GM18909 (cell line): ENCODE data around the gene RNF125.

ENCODE experiments used
- ATAC-seq: cut with Tn5 transposase; IDR thresholded peaks from one replicate; pipeline ENCODE4 v1.9.1; 2021; ENCODE audit warnings: mild to moderate bottlenecking; ENCODE audit not compliant: unreplicated experiment, poor library complexity

Gene RNF125

GRCh38 chr18:32021756-32022564, 3.3 kb downstream of the RNF125 start:
- ATAC-seq, result no peak

DNA sequence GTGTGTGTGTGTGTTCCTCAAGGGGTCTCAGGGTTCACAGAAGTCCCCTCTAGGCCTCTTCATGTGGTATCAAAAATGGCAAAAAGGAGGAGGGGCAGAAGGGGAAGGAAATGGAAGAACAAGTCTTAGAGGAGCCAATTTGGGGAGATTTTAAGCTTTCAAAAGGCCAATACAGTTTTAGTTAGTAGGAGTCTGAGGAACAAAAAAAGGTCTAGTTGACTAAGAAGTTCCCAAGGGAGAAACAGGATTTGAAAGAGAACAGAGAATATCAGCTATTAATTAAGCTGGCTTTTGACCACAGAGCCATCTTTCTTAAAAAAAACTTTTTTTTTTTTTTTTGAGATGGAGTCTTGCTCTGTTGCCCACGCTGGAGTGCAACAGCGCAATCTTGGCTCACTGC, 7.1 kb downstream of the RNF125 start:
- ATAC-seq, result no peak

GRCh38 chr18:32026491-32027086, 8.0 kb downstream of the RNF125 start:
- ATAC-seq, result no peak

DNA sequence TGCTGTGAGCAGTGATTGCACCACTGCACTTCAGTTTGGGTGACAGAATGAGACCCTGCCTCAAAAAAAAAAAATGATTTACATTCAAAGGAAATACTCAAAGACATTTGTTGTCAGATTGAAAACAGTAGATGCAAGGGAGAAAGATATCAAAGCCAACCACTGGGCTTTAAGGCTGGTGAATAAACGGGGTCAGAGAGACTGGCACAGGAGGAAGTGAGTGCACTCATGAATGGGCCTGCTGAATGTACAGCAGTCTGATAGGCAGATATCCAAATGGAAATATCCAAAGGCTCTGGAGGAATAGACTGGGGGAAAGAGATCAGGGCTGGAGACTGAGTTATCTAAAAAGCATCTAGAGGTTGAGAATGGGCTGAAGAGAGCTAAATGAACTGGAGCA, 10.9 kb downstream of the RNF125 start:
- no peak for ATAC-seq

DNA sequence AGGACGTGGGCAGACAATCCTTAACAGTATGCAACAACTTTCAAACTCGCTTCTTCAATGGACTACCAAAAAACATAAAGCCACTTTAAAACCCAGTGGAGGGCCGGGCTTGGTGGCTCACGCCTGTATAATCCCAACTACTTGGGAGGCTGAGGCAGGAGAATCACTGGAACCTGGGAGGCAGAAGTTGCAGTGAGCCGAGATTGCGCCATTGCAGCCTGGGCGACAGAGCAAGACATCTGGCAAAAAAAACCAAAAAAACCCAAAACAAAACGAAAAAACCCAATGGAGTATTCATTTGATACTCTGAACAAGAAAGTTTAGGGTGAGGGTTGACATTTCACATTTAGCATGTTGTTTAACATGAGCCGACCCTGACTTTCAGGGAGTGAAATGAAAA, 14.0 kb downstream of the RNF125 start:
- no peak for ATAC-seq

DNA sequence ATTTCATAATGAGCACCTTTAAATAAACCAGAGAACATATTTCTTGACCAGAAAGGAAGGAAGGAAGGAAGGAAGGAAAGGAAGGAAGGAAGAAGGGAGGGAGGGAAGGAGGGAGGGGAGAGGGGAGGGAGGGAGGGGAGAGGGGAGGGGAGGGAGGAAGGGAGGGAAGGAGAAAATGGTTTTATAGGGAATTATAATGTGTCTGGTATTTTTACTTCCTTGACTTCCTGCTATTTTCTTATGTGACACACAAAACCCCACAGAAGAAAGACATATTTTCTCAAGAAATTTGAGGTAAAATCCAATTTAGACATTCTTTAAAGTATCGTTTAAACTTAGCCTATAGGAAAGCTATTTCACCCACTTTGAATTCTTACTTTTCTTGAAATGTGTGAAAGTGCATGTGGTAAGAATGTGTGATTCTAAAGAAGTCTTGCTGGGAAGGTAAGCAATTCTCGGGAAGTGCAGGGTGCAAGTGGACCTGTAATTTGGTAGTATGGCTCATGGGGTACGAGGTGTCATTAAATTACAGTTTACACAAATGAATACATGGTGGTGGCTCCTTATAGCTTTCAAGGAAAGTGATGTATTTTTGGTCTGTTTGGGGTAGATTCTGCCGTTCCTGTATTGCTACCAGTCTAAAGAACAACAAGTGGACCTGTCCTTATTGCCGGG, 18.0 kb downstream of the RNF125 start:
- no peak for ATAC-seq

DNA sequence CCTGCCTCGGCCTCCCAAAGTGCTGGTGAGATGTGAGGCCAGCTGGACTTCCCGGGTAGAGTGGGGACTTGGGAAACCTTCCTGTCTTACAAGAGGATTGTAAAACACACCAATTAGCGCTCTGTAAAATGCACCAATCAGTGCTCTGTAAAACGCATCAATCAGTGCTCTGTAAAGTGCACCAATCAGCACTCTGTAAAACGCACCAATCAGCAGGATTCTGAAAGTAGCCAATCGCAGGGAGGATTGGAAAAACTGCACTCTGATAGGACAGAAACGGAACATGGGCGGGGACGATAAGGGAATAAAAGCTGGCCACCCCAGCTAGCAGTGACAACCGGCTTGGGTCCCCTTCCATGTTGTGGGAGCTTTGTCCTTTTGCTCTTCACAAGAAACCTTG, 19.0 kb downstream of the RNF125 start:
- ATAC-seq, result no peak

DNA sequence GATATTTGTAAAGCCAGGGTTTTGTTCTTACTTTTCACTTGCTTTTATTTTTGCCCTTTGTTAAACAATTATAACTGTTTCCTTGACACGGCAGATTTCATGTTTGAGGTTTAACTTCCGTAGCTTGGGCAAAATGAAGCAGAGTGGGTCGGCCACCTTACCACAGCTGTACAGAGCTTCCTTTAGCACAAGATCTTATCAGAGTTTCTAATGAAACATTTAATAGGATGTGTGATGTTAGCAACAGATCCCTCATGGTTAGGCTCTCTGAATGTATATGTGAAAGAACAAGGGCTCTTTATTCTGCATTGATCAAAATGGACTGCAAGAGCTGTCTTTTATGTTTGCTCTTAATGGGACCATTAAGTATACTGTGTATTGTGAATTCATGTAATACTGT, 22.3 kb downstream of the RNF125 start:
- peak; percentile 89 for ATAC-seq

DNA sequence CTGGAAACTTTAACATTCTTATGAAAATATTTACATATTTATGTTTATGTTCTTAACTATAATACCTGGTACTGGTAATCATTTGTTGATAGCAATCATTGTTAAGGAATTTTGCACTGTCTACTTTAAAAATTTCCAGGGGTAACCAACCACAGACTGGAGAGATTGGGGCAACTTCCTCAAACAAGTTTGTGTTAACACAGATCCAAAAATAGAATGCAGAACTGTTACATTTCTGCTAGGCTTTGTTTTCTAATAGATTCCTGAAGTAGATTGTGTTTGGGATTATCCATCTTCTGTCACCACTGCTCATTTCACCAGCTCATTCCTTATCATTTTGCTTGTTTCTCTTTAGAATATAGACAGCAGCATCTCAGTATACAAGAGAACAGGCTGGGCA, 23.7 kb downstream of the RNF125 start:
- ATAC-seq, result no peak

GRCh38 chr18:32048507-32049091, 30.0 kb downstream of the RNF125 start:
- ATAC-seq, result peak; percentile 76

GRCh38 chr18:32049393-32050171, 31.0 kb downstream of the RNF125 start:
- peak; percentile 34 for ATAC-seq

DNA sequence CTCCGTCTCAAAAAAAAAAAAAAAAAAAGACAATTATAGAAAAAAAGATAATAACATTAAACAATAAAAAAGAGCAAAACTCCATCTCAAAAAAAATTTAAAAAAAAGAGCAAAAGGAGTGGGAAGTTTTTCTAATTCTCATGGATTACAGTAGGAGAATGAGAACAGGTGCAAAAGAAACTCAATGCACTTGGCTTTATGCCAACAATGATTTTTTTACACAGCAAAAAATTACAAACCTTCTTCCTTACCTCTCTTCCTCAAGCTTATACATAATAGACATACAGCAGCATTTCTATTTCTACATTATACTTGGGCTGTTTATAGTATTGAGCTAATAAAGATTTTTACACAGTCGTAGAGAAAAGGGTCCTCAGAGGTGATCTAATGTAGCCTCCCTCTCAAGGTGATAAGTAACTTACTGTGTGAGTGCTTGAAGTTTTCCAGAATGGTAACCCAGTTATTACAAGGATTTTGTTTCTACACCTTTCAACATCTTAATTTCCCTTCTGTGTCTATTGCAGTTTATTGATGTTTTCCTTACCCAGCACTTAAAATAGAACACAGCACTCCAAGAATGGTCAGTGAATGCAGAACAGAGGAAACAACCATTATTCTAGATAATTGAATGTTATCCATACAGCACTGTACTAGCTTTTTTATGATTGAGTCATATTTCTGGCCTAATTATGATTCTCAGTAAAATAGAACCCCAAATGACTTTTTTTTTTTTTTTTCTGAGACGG, 38.2 kb downstream of the RNF125 start:
- no peak for ATAC-seq

- no peak for ATAC-seq
Observed at GRCh38 chr18:32057624-32058165, 39.1 kb downstream of the RNF125 start.

- no peak for ATAC-seq
Observed at GRCh38 chr18:32060026-32060425, 41.4 kb downstream of the RNF125 start.

DNA sequence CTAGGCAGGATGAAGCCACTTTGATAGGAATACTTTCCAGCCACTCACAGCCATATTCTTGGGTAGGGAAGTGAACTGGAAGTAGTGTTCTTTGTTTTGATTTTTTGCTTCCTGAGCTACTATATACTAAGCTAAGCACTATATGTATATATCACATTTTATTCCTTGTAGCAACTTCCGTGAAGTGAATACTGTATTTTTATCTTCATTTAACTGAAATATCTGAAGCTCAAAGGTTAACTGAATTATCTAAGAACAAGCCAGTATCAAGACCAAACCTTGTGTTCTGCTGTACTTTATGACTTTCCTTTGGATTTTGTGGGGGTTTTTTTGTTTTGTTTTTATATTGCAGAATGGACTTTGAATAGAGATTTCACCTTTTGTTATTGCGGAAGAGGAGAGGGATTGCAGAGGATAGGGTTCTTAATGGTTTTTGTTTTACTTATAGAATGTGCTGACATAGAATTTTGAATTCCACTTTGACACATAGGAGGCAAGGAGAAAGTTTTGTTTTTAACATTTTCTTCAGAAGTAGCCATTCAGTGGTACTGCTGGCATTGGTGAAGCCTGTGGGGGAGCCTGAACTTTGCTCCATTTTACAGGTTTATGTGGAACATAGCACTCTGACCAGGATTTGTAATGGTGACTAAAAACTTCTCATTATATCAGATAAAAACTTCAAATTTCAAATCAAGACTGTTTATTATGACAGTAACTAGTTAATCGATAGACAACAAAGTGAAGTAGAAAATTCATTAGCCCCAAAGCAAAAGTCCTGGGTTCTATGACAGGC, 48.9 kb downstream of the RNF125 start:
- no peak for ATAC-seq

DNA sequence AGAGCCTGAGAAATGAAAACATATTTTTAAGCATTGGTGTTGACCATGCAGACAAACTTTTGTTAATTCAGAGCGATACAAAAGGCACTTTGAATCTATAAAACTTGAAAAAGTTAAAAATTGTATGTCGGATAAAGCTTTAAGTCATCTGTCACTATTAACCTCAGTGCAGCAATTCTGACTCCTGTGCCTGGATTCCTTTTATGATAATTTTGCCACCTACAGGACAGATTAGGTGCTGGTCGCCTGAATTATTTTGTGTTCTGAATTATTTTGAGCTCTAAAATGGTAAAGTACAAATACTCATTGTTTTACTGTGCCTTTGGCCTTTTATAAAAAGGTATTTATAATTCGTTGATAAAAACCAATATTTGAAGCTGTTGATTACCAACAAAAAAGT, 53.7 kb downstream of the RNF125 start:
- ATAC-seq, result peak; percentile 59

DNA sequence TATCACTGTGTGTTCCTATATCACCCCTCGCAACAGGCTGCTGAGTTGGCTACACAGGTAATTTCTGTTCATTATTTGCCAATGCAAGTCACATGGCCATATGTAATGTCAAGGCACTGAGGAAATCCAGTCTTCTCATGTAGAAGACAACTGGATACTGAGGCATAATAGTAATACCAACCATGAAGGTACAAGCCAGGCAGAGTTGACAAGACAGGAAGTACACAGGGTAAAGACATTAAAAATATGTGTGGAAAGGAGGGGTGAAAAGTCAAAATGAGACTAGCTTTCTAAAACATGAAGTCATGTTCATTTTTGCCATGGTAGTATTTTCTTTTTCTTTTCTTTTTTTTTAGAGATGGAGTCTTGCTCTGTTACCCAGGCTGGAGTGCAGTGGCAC, 55.6 kb downstream of the RNF125 start:
- ATAC-seq, result no peak

DNA sequence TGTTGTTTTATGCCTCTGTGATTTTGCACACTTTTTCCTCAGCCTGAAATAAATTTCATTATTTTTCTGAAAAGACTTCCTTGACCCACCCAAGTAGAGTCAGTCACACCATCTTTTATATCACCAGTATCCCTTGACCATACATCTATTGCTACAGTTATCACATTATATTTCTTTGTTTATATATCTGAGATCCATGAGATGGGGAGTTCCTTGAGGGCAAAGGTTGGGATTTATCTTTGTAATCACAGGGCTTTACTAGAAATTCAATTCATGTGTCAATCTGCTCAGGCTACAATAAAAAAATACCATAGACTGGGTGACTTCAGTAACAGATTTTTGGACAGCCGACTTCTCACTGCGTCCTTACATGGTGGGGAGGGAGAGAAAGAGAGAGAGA, 60.2 kb downstream of the RNF125 start:
- no peak for ATAC-seq

DNA sequence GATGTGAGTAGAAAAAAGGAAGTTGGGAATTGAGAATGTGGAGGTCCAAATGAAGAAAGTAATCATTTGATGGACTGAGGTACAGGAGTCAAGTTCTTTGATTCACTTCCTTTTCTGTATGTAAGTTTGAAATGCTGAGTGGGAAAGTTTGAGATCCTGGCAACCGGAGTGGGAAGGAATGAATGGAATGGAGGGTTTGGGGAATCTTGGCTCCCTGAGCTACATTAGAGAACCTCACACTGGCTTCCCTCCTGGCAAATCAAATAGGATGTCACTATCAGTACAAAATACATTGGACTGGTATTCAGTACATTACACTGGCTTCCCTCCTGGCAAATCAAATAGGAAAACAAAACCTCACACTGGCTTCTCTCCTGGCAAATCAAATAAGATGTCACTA, 63.3 kb downstream of the RNF125 start:
- ATAC-seq, result no peak
